ENCODE measurements around the gene ARMS2. TPM values are rescaled to one million over a fixed set of nuclear protein-coding genes. Genes with fewer than 3 reads are reported as not detected.

The ARMS2 gene
- polyA plus RNA-seq, 4 donors, result 0.06 TPM; not detected in 3

GRCh38 chr10:122490786-122491680 lies 36.6 kb downstream of the ARMS2 start:
- FAIRE-seq (no peak), DNase-seq (peak in 1 of 2 donors; percentile 20)
- WGBS, 3 donors, result 81 to 89% (median 84%) methylated on average over 26 of the region's 26 CpGs

DNA sequence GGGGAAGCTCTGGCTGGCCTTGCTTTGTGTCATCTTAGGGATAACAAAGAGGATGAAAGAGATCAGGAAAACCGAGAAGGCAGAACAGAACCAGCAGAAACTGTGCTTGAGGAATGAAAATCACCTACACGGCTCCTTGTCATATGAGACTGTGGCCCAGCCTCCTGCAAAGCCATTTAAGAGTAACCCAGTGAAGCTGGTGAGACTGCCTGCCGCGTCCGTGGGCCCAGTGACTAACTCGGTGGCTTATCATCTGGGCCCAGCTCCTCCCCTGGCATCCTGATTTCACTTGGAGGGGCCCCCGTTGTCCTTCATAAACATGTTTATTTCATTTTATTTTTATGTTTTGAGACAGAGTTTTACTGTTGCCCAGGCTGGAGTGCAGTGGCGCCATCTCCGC lies 37.6 kb downstream of the ARMS2 start:
- H3K4me3 ChIP-seq (ENCODE audit: low read depth in 1 of 3, low read length in 3 of 3), result no peak overlapping the region
- no peak for DNase-seq
- no peak for FAIRE-seq
- peaks cover 0 to 26% (median 0%) of the 10 kb centered on the region in 3 donors for H3K36me3 ChIP-seq (ENCODE audit: control insufficient read depth in 3 of 3, insufficient read depth in 2 of 3, low read depth in 1 of 3, low read length in 3 of 3)
- no peaks in the 10 kb centered on the region for H3K9me3 ChIP-seq (ENCODE audit: control insufficient read depth in 2 of 2, insufficient read depth in 1 of 2, low read depth in 1 of 2, low read length in 1 of 2)
- H3K27me3 ChIP-seq (ENCODE audit: control insufficient read depth in 3 of 3, insufficient read depth in 3 of 3, low read length in 3 of 3), result no peaks in the 10 kb centered on the region
- H3K27ac ChIP-seq (ENCODE audit: low read depth in 1 of 3, low read length in 2 of 3), result no peak overlapping the region
- H3K4me1 ChIP-seq (ENCODE audit: control insufficient read depth in 3 of 3, insufficient read depth in 2 of 3, low read depth in 1 of 3, low read length in 2 of 3), result no peaks in the 10 kb centered on the region
- WGBS, 3 donors, result 87 to 93% (median 89%) methylated on average over 9 of the region's 9 CpGs

More at GRCh38 chr10:122490786-122491680, 36.6 kb downstream of the ARMS2 start:
- H3K36me3 ChIP-seq (ENCODE audit: control insufficient read depth in 3 of 3, insufficient read depth in 2 of 3, low read depth in 1 of 3, low read length in 3 of 3), result peaks cover 0 to 26% (median 0%) of the 10 kb centered on the region in 3 donors
- no peaks in the 10 kb centered on the region for H3K9me3 ChIP-seq (ENCODE audit: control insufficient read depth in 2 of 2, insufficient read depth in 1 of 2, low read depth in 1 of 2, low read length in 1 of 2)
- H3K4me1 ChIP-seq (ENCODE audit: control insufficient read depth in 3 of 3, insufficient read depth in 2 of 3, low read depth in 1 of 3, low read length in 2 of 3), result no peaks in the 10 kb centered on the region
- no peak overlapping the region for H3K4me3 ChIP-seq (ENCODE audit: low read depth in 1 of 3, low read length in 3 of 3)
- H3K27me3 ChIP-seq (ENCODE audit: control insufficient read depth in 3 of 3, insufficient read depth in 3 of 3, low read length in 3 of 3), result no peaks in the 10 kb centered on the region
- no peak overlapping the region for H3K27ac ChIP-seq (ENCODE audit: low read depth in 1 of 3, low read length in 2 of 3)

- Histone ChIP-seq H3K4me3 (ENCODE audit: low read depth in 1 of 3, low read length in 3 of 3) (no peak overlapping the region), H3K4me1 (ENCODE audit: control insufficient read depth in 3 of 3, insufficient read depth in 2 of 3, low read depth in 1 of 3, low read length in 2 of 3) (no peaks in the 10 kb centered on the region), H3K9me3 (ENCODE audit: control insufficient read depth in 2 of 2, insufficient read depth in 1 of 2, low read depth in 1 of 2, low read length in 1 of 2) (no peaks in the 10 kb centered on the region), H3K27ac (ENCODE audit: low read depth in 1 of 3, low read length in 2 of 3) (peak overlapping the region in 2 of 3 donors; percentile 18 to 40), H3K36me3 (ENCODE audit: control insufficient read depth in 3 of 3, insufficient read depth in 2 of 3, low read depth in 1 of 3, low read length in 3 of 3) (peaks cover 0 to 26% (median 0%) of the 10 kb centered on the region in 3 donors), H3K27me3 (ENCODE audit: control insufficient read depth in 3 of 3, insufficient read depth in 3 of 3, low read length in 3 of 3) (no peaks in the 10 kb centered on the region)
- FAIRE-seq (no peak), DNase-seq (no peak)
- 66 to 86% (median 82%) methylated on average over 9 of the region's 9 CpGs for WGBS, 3 donors
These were observed 38.6 kb downstream of the ARMS2 start for GRCh38 chr10:122492999-122493481.

GRCh38 chr10:122493761-122494160 lies 39.3 kb downstream of the ARMS2 start:
- H3K27ac ChIP-seq (ENCODE audit: low read depth in 1 of 3, low read length in 2 of 3), result no peak overlapping the region

DNA sequence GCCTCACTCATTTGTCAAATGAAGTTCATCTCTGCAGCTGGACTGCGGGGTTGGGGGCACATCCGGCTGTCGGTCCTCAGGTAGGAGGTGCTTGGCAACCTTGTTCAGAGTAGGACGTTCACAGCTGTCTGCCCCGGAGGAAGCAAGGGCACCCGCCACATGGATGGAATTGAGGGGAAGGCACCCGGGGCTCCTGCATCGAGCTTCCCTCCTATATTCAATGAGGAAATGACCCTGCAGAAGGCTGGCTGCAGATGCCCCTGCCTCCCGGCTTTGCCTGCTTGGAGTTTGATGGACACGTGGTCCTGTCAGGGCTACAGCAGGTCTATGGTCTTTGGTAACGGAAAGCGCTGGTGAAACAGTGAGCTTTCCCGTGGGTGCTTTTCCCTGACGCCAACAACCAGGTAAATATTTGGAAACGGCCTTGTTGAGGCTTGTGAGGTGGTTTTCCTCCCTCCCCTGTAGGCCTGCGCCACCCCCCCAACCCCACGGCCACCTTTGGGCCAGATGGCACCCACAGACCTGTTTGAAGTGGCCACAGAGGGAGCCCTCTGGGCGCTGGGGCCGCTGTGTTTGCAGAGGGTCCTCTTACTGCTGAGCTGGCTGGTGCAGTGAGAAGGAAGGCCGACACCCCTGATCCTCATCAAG lies 39.8 kb downstream of the ARMS2 start:
- 77 to 88% (median 84%) methylated on average over 20 of the region's 20 CpGs for WGBS, 3 donors
- H3K9me3 ChIP-seq (ENCODE audit: control insufficient read depth in 2 of 2, insufficient read depth in 1 of 2, low read depth in 1 of 2, low read length in 1 of 2), result no peaks in the 10 kb centered on the region
- H3K36me3 ChIP-seq (ENCODE audit: control insufficient read depth in 3 of 3, insufficient read depth in 2 of 3, low read depth in 1 of 3, low read length in 3 of 3), result peaks cover 0 to 26% (median 0%) of the 10 kb centered on the region in 3 donors
- FAIRE-seq, result no peak
- DNase-seq, result no peak
- no peak overlapping the region for H3K4me3 ChIP-seq (ENCODE audit: low read depth in 1 of 3, low read length in 3 of 3)
- H3K4me1 ChIP-seq (ENCODE audit: control insufficient read depth in 3 of 3, insufficient read depth in 2 of 3, low read depth in 1 of 3, low read length in 2 of 3), result peaks cover 0 to 3% (median 0%) of the 10 kb centered on the region in 3 donors
- no peaks in the 10 kb centered on the region for H3K27me3 ChIP-seq (ENCODE audit: control insufficient read depth in 3 of 3, insufficient read depth in 3 of 3, low read length in 3 of 3)
- no peak overlapping the region for H3K27ac ChIP-seq (ENCODE audit: low read depth in 1 of 3, low read length in 2 of 3)

More at GRCh38 chr10:122493761-122494160, 39.3 kb downstream of the ARMS2 start:
- Histone ChIP-seq H3K4me1 (ENCODE audit: control insufficient read depth in 3 of 3, insufficient read depth in 2 of 3, low read depth in 1 of 3, low read length in 2 of 3) (no peaks in the 10 kb centered on the region), H3K9me3 (ENCODE audit: control insufficient read depth in 2 of 2, insufficient read depth in 1 of 2, low read depth in 1 of 2, low read length in 1 of 2) (no peaks in the 10 kb centered on the region), H3K36me3 (ENCODE audit: control insufficient read depth in 3 of 3, insufficient read depth in 2 of 3, low read depth in 1 of 3, low read length in 3 of 3) (peaks cover 0 to 26% (median 0%) of the 10 kb centered on the region in 3 donors), H3K4me3 (ENCODE audit: low read depth in 1 of 3, low read length in 3 of 3) (no peak overlapping the region), H3K27me3 (ENCODE audit: control insufficient read depth in 3 of 3, insufficient read depth in 3 of 3, low read length in 3 of 3) (no peaks in the 10 kb centered on the region)
- WGBS, 3 donors, result 84 to 94% (median 85%) methylated on average over 4 of the region's 4 CpGs
- DNase-seq (no peak), FAIRE-seq (no peak)

- FAIRE-seq, result no peak
- Histone ChIP-seq H3K27me3 (ENCODE audit: control insufficient read depth in 3 of 3, insufficient read depth in 3 of 3, low read length in 3 of 3) (no peaks in the 10 kb centered on the region), H3K4me3 (ENCODE audit: low read depth in 1 of 3, low read length in 3 of 3) (no peak overlapping the region), H3K27ac (ENCODE audit: low read depth in 1 of 3, low read length in 2 of 3) (no peak overlapping the region), H3K4me1 (ENCODE audit: control insufficient read depth in 3 of 3, insufficient read depth in 2 of 3, low read depth in 1 of 3, low read length in 2 of 3) (peaks cover 0 to 3% (median 0%) of the 10 kb centered on the region in 3 donors), H3K9me3 (ENCODE audit: control insufficient read depth in 2 of 2, insufficient read depth in 1 of 2, low read depth in 1 of 2, low read length in 1 of 2) (no peaks in the 10 kb centered on the region), H3K36me3 (ENCODE audit: control insufficient read depth in 3 of 3, insufficient read depth in 2 of 3, low read depth in 1 of 3, low read length in 3 of 3) (peaks cover 0 to 24% (median 0%) of the 10 kb centered on the region in 3 donors)
- 79 to 97% (median 92%) methylated on average over 14 of the region's 14 CpGs for WGBS, 3 donors
- no peak for DNase-seq
These were observed 40.4 kb downstream of the ARMS2 start for GRCh38 chr10:122494833-122495232.

DNA sequence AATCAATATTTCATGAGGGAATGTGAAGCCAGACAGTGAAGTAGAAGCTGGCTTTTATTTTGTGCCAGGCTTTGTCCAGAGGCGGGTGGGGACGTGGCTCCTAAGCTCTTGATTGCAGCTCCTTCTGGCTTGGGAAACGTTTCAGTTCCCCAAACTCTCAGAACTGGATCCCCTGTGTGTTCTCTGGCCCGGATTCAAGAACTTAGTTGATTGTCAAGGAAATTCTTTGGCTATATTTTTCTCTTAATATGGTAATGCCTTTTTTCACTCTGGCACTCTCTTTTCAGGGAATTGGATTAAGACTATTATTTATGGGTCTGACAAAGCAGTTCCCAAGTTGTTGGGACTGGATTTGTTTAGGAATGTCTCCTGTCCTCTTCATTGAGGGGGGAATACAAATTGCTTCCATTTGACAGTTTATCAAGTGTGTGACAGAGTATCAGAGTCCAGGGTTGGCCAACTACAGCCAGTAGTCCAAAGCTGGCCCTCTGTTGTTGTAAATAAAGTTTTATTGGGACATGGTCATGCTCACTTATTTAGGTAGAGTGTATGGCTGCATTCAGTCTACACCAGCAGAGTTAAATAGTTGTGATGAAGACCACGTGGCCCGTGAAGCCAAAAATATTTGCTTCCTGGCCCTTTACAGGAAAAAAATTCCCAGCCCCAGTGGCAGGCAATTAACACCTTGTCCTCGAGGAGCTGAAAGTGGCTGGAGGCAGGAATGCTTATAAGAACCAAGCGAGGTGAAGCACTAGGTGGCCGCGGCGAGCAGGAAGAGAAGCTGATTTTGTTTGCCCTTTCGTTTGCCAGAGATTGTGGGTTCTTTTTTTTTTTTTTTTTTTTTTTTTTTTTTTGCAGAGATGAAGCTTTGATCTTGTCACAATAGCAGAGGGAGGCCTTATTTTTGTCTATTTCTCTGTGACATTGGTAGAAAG lies 41.2 kb downstream of the ARMS2 start:
- Histone ChIP-seq H3K4me1 (ENCODE audit: control insufficient read depth in 3 of 3, insufficient read depth in 2 of 3, low read depth in 1 of 3, low read length in 2 of 3) (peaks cover 0 to 3% (median 0%) of the 10 kb centered on the region in 3 donors), H3K36me3 (ENCODE audit: control insufficient read depth in 3 of 3, insufficient read depth in 2 of 3, low read depth in 1 of 3, low read length in 3 of 3) (peaks cover 0 to 24% (median 0%) of the 10 kb centered on the region in 3 donors), H3K9me3 (ENCODE audit: control insufficient read depth in 2 of 2, insufficient read depth in 1 of 2, low read depth in 1 of 2, low read length in 1 of 2) (no peaks in the 10 kb centered on the region), H3K27me3 (ENCODE audit: control insufficient read depth in 3 of 3, insufficient read depth in 3 of 3, low read length in 3 of 3) (no peaks in the 10 kb centered on the region), H3K27ac (ENCODE audit: low read depth in 1 of 3, low read length in 2 of 3) (peak overlapping the region in 1 of 3 donors; percentile 2), H3K4me3 (ENCODE audit: low read depth in 1 of 3, low read length in 3 of 3) (no peak overlapping the region)
- FAIRE-seq (no peak), DNase-seq (no peak)
- 39 to 65% (median 58%) methylated on average over 12 of the region's 12 CpGs for WGBS, 3 donors
